Ishikawa (cell line): ENCODE results near the gene BCR.

Experiments used
- CREB1 ChIP-seq: IDR thresholded peaks from 2 replicates; pipeline ENCODE4 v1.6.1; 2012; ENCODE audit warnings: low read depth
- EGR1 ChIP-seq: IDR thresholded peaks from 2 replicates; pipeline ENCODE4 v1.6.1; 2012
- EP300 ChIP-seq: IDR thresholded peaks from 2 replicates; pipeline ENCODE4 v1.6.1; 2012; ENCODE audit warnings: borderline replicate concordance
- TAF1 ChIP-seq: IDR thresholded peaks from 2 replicates; pipeline ENCODE4 v1.6.1; 2012; ENCODE audit warnings: low read depth, mild to moderate bottlenecking
- YY1 ChIP-seq: IDR thresholded peaks from 2 replicates; pipeline ENCODE4 v1.6.1; 2012; ENCODE audit warnings: low read depth
- TF ChIP-seq, protein P1 (sequence below): IDR thresholded peaks from 2 replicates; pipeline ENCODE4 v1.6.1; 2012

DNA sequence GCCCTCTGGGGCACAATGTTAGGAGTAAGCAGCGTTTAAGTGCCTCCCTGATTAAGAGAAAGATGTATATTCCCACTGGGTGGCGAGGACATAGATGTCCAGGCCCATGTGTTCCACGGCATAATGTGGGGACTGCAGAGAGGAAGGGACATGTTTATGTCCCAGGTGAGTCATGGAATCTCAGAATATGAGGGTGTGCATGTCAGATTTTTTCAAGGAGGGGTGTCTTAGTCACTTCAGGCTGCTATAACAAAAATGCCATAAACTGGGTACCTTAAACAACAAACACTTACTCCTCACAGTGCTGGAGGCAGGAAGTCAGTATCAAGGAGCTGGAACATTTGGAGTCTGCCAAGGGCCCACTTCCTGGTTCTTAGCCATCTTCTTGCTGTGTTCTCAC is 55.1 kb downstream of the BCR start:
- TF ChIP-seq TAF1 (no peak), CREB1 (no peak), EP300 (no peak), EGR1 (no peak), YY1 (no peak)
- TF ChIP-seq, protein P1, sequence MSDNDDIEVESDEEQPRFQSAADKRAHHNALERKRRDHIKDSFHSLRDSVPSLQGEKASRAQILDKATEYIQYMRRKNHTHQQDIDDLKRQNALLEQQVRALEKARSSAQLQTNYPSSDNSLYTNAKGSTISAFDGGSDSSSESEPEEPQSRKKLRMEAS, result no peak
